HEK293 (cell line): ENCODE results near the gene LIX1L.

Source experiments
- CTCF ChIA-PET: fragments of 350-600 bp; formaldehyde crosslinking; extraction: SDS; loops from one replicate; lab custom pipeline; 2021; ENCODE audit warnings: antibody characterized with exemption; lab: Yijun Ruan, JAX
- POLR2A ChIA-PET: fragments of 300-600 bp; formaldehyde crosslinking; extraction: SDS; loops from one replicate; lab custom pipeline; 2020; ENCODE audit warnings: antibody characterized with exemption, inconsistent platforms; lab: Yijun Ruan, JAX
- H3K27ac ChIP-seq: fragments of 200-500 bp; sonication (Bioruptor generic); 2 replicates; pipeline ENCODE4 v1.5.1; 2014; ENCODE audit warnings: low read depth, low read length, control low read depth, inconsistent platforms; ENCODE audit errors: extremely low read depth
- H3K36me3 ChIP-seq, 2 experiments: fragments of 200-500 bp in 1 of 2; sonication (Bioruptor generic) in 1 of 2; 1 replicate in 1 of 2; 2 replicates in 1 of 2; pipeline ENCODE4 v1.5.1; 2014 to 2017; ENCODE audit warnings: inconsistent platforms in 2 of 2, low read length in 2 of 2; ENCODE audit not compliant: control insufficient read depth in 2 of 2, insufficient read depth in 1 of 2
- H3K4me1 ChIP-seq: fragments of 200-500 bp; sonication (Bioruptor generic); 2 replicates; pipeline ENCODE4 v1.5.1; 2014; ENCODE audit warnings: mild to moderate bottlenecking, low read length, inconsistent platforms; ENCODE audit not compliant: control insufficient read depth, insufficient read depth
- H3K4me3 ChIP-seq: 2 replicates; pipeline ENCODE4 v1.5.1; 2011; ENCODE audit warnings: low read depth, mild to moderate bottlenecking, control low read depth, low read length, moderate library complexity
- H3K9me3 ChIP-seq: fragments of 200-500 bp; sonication (Bioruptor generic); 2 replicates; pipeline ENCODE4 v1.5.1; 2014; ENCODE audit warnings: low read depth, low read length, inconsistent platforms; ENCODE audit not compliant: control insufficient read depth, insufficient read depth
- CTCF ChIP-seq: fragments of 450-650 bp; formaldehyde crosslinking; IDR thresholded peaks from 2 replicates; pipeline ENCODE4 v1.5.1; 2016; ENCODE audit warnings: missing biosample characterization, missing genetic modification characterization
- HOXA7 ChIP-seq: sonication (generic); formaldehyde crosslinking; IDR thresholded peaks from 2 replicates; pipeline ENCODE4 v1.8.1; 2022; ENCODE audit warnings: missing genetic modification reagents, borderline replicate concordance
- PRDM1 ChIP-seq: fragments of 450-650 bp; formaldehyde crosslinking; IDR thresholded peaks from 2 replicates; pipeline ENCODE4; 2016; ENCODE audit warnings: missing biosample characterization, missing genetic modification characterization
- PRDM4 ChIP-seq: fragments of 450-650 bp; formaldehyde crosslinking; IDR thresholded peaks from 2 replicates; pipeline ENCODE4 v1.5.1; 2017; ENCODE audit warnings: missing biosample characterization, missing genetic modification characterization
- PRDM6 ChIP-seq: fragments of 450-650 bp; formaldehyde crosslinking; IDR thresholded peaks from 2 replicates; pipeline ENCODE4 v1.5.1; 2017; ENCODE audit warnings: missing biosample characterization, missing genetic modification characterization
- SCRT1 ChIP-seq: fragments of 450-650 bp; formaldehyde crosslinking; IDR thresholded peaks from 2 replicates; pipeline ENCODE4 v1.5.1; 2016; ENCODE audit warnings: missing biosample characterization, missing genetic modification characterization, borderline replicate concordance
- SCRT2 ChIP-seq: fragments of 450-650 bp; formaldehyde crosslinking; IDR thresholded peaks from 2 replicates; pipeline ENCODE4 v1.5.1; 2016; ENCODE audit warnings: missing biosample characterization, missing genetic modification characterization
- SP2 ChIP-seq: fragments of 450-650 bp; formaldehyde crosslinking; IDR thresholded peaks from 2 replicates; pipeline ENCODE4 v1.5.1; 2016; ENCODE audit warnings: missing biosample characterization, missing genetic modification characterization
- SP7 ChIP-seq: fragments of 450-650 bp; formaldehyde crosslinking; IDR thresholded peaks from 2 replicates; pipeline ENCODE4 v1.5.1; 2016; ENCODE audit warnings: missing biosample characterization, missing genetic modification characterization
- TRIM28 ChIP-seq: IDR thresholded peaks from 2 replicates; pipeline ENCODE4 v1.6.1; 2011; ENCODE audit warnings: low read length, control low read depth, borderline replicate concordance
- ZBTB49 ChIP-seq: fragments of 450-650 bp; formaldehyde crosslinking; IDR thresholded peaks from 2 replicates; pipeline ENCODE4 v1.5.1; 2016; ENCODE audit warnings: missing biosample characterization, missing genetic modification characterization, low read depth
- ZNF174 ChIP-seq: fragments of 450-650 bp; formaldehyde crosslinking; IDR thresholded peaks from 2 replicates; pipeline ENCODE4 v1.5.0; 2017; ENCODE audit warnings: missing biosample characterization, mild to moderate bottlenecking, missing genetic modification characterization
- ZNF274 ChIP-seq, 2 experiments: fragments of 200-500 bp in 1 of 2; fragments of 450-650 bp in 1 of 2; sonication (Bioruptor generic) in 1 of 2; formaldehyde crosslinking in 1 of 2; IDR thresholded peaks; 2 replicates each; pipeline versions ENCODE4 v1.5.1 to v1.6.1; 2014 to 2016; ENCODE audit warnings: borderline replicate concordance in 1 of 2, inconsistent platforms in 1 of 2, low read length in 1 of 2, missing biosample characterization in 1 of 2, missing genetic modification characterization in 1 of 2
- ZNF558 ChIP-seq: fragments of 450-650 bp; formaldehyde crosslinking; IDR thresholded peaks from 2 replicates; pipeline ENCODE4 v1.5.1; 2016; ENCODE audit warnings: missing biosample characterization, missing genetic modification characterization
- ZNF626 ChIP-seq: fragments of 450-650 bp; sonication (Bioruptor Pico); formaldehyde crosslinking; IDR thresholded peaks from 2 replicates; pipeline ENCODE4 v1.5.1; 2018; ENCODE audit warnings: missing biosample characterization, missing genetic modification characterization, inconsistent platforms
- ZNF701 ChIP-seq: fragments of 450-650 bp; formaldehyde crosslinking; IDR thresholded peaks from 2 replicates; pipeline ENCODE4 v1.5.1; 2016; ENCODE audit warnings: missing biosample characterization, missing genetic modification characterization
- ZNF792 ChIP-seq: fragments of 450-650 bp; formaldehyde crosslinking; IDR thresholded peaks from 2 replicates; pipeline ENCODE4 v1.5.1; 2016; ENCODE audit warnings: missing biosample characterization, missing genetic modification characterization
- TF ChIP-seq, protein P1 (sequence below): fragments of 450-650 bp; formaldehyde crosslinking; IDR thresholded peaks from 2 replicates; pipeline ENCODE4 v1.5.1; 2016; ENCODE audit warnings: missing biosample characterization, missing genetic modification characterization

Gene LIX1L

GRCh38 chr1:145942871-145943270, 14.9 kb downstream of the LIX1L start:
- ChIA-PET POLR2A (interaction anchor here (0.6 kb wide), 1 partner anchor 20 kb away, joined by 3 read pairs; no protein-coding TSS in a partner anchor), CTCF (interaction anchor here (1.2 kb wide), 1 partner anchor 51 kb away, joined by 5 read pairs; no protein-coding TSS in a partner anchor)
- Histone ChIP-seq H3K9me3 (no peaks in the 10 kb centered on the region), H3K36me3 (peaks cover 0 to 14% of the 10 kb centered on the region in 2 experiments; a peak in 2 of 3 replicates), H3K27ac (no peak overlapping the region), H3K4me1 (no peaks in the 10 kb centered on the region)
- TF ChIP-seq ZNF274 (IDR thresholded peaks at IDR 0.05; ENCODE audit: low read length) (no peak), ZNF274 (tag by site-specific recombination; IDR thresholded peaks at IDR 0.05; ENCODE audit: borderline replicate concordance) (no peak), PRDM4 (tag by site-specific recombination) (no peak), ZNF701 (tag by site-specific recombination) (no peak), ZBTB49 (no peak), CTCF (tag by site-specific recombination) (no peak)
- TF ChIP-seq, all 188 proteins: peak for 0
- no peak overlapping the region for H3K4me3 ChIP-seq

- ChIA-PET CTCF (interaction anchor here (1.2 kb wide), 1 partner anchor 50 kb away, joined by 5 read pairs; no protein-coding TSS in a partner anchor), POLR2A (interaction anchor here (0.6 to 2.5 kb wide), 2 partner anchors 15 to 20 kb away, joined by 3 to 9 read pairs; partner anchors contain the start of gene RBM8A)
- H3K4me1 ChIP-seq: no peaks in the 10 kb centered on the region
- H3K4me3 ChIP-seq: no peak overlapping the region
- no peaks in the 10 kb centered on the region for H3K9me3 ChIP-seq
- TF ChIP-seq ZNF174 (tag by site-specific recombination) (no peak), HOXA7 (CRISPR knock-in tag) (no peak), SCRT1 (tag by site-specific recombination) (peak; percentile 61; the same call in 1 of the 2 replicates), ZNF558 (tag by site-specific recombination) (no peak), PRDM1 (tag by site-specific recombination) (peak; percentile 60), ZNF792 (tag by site-specific recombination) (0 out of 2 replicates have a peak, but pooled peaks have one; percentile 29), PRDM6 (tag by site-specific recombination) (peak; percentile 67), ZNF626 (no peak), TRIM28 (peak; percentile 50; the same call in 1 of the 2 replicates), SCRT2 (tag by site-specific recombination) (peak; percentile 94), SP2 (0 out of 2 replicates have a peak, but pooled peaks have one; percentile 17), SP7 (peak; percentile 70)
- TF ChIP-seq, protein P1, sequence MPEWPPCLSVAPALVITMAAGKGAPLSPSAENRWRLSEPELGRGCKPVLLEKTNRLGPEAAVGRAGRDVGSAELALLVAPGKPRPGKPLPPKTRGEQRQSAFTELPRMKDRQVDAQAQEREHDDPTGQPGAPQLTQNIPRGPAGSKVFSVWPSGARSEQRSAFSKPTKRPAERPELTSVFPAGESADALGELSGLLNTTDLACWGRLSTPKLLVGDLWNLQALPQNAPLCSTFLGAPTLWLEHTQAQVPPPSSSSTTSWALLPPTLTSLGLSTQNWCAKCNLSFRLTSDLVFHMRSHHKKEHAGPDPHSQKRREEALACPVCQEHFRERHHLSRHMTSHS (tag by site-specific recombination): no peak
- H3K36me3 ChIP-seq: peaks cover 0 to 10% of the 10 kb centered on the region in 2 experiments; a peak in 2 of 3 replicates
- H3K27ac ChIP-seq: no peak overlapping the region
Observed at GRCh38 chr1:145942405-145942804, 15.4 kb downstream of the LIX1L start.
